SIG-M5 (cell line): ENCODE data around the gene C1QTNF4.
"Not testable (repeated sequence)": the region's sequence is repeated elsewhere in the genome, so short reads cannot be mapped to it uniquely, and the experiment has no call there.

Source experiments
- DNase-seq: peaks from one replicate; lab custom pipeline; 2025; lab: John Stamatoyannopoulos, UW

Gene C1QTNF4

GRCh38 chr11:47593934-47594855 lies at the start of gene C1QTNF4:
C1QTNF4 (minus strand) TSS chr11:47594411; CDS start chr11:47590810, 3,601 bp downstream.
- DNase-seq, result no peak

DNA sequence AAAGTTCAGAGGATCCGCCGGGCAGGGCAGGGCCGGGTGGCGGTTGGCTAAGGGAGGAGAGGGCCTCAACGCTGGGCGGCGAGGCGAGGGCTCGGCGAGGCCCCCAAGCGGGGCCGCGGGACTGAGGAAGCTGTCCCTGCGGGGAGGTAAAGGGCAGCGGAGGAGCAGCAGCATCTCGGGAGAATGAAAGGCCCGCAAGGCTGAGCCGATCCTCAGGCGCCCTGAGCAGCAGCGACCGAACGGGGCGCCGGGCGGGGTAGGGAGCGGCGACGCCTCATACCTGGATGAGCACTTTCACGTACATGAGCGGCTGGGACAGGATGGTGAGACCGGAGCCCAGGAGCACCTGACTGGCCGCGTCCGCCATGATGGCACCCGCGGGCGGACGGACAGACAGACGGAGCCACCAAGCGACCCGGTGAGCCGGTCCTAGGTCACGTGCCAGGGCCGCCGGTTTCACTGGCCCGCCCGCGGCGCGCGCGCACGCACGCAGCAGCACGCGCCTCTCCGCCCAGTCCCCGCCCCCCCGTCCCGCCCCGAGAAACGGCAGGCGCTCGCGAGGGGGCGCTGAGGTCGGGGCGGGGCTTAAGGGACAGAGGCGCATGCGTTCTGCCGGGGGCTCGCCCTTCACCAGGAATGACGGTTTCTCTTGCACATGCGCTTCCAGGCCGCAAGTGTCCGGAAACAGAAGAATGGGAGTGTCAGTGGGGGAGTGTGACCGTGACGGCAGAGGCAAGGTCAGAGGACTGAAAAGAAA lies 48.1 kb upstream of the C1QTNF4 start, which contains the start of gene MTCH2:
MTCH2 (minus strand) TSS at position 461 of the 757 bp plus-strand sequence; CDS start at position 367, 94 bp downstream.
- DNase-seq, result peak; percentile 84

- no peak for DNase-seq
These were observed 47.4 kb upstream of the C1QTNF4 start for GRCh38 chr11:47641600-47642098.

DNA sequence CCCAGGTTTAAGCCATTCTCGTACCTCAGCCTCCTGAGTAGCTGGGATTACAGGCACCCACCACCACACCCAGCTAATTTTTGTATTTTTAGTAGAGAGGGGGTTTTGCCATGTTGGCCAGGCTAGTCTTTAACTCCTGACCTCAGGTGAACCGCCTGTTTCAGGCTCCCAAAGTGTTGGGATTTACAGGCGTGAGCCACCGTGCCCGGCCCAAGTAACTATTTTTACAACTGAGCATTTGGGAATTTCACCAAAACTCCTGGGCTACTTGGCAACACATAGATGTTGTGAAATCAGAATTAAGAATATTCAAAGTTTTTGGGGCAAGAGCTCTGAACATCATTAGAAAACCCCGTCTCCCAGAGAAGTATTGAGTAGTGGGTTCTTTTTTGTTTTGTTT lies 46.3 kb upstream of the C1QTNF4 start:
- not testable (repeated sequence) for DNase-seq

GRCh38 chr11:47636331-47636730 lies 42.1 kb upstream of the C1QTNF4 start:
- DNase-seq, result not testable (repeated sequence)

GRCh38 chr11:47631473-47631872 lies 37.3 kb upstream of the C1QTNF4 start:
- DNase-seq, result no peak

DNA sequence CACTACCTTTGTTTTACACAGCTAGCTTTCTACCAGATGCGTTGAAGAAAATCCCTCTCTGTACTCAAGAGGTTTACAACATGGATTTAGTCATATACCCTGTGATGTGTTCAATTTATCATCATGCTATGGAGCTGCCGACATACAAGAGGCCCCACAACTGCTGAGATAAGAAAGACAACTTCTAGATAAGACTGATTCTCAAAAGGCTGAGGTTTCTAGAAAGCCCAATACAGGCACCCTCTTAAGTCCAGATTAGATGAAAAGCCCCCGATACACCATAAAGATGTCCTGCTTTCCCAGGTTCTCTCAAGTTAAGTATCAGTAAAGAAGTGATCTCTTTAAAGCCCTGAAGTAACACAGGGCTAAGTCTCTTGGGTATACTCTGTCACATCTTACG lies 33.8 kb upstream of the C1QTNF4 start:
- no peak for DNase-seq

DNA sequence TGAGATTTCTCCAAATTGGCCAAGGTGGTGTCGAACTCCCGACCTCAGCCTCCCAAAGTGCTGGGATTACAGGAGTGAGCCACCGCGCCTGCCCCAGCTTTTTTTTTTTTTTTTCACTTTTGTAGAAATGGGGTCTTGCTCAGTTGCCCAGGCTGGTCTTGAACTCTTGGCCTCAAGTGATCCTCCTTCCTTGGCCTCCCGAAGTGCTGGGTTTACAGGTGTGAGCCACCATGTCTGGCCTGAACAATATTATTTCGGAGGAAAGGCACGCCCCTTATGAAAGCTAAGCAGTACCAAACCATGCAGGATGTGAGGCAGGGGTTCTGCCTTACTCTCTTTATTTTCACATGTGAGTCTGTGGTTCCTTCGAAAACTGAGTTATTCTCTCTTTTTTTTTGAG lies 32.0 kb upstream of the C1QTNF4 start:
- no peak for DNase-seq

DNA sequence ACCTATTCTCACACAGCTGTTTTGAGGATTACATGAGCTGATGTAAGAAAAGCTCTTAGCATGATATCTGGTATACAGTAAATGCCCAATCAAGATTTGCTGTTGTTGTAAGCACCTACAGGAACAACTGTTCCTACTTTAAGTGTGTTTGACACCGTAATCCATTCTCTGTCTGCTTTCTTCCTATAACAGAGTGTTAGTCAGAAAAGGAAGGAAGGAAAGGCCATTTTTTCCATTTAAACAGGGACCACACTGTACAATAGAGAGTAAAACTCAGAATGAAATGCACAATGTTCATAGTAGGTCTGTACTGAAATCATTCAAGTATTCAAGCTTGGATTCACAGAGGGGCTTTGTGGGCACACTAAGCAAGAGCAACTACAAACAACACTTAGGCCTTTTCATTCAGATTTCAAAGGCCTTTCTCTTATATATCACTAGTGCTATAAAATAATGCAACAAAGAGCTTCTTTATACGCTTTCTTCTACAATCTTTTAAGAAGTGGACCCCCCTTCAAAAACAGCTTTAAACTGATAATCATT lies 26.7 kb upstream of the C1QTNF4 start:
- DNase-seq, result no peak

GRCh38 chr11:47617417-47617809 lies 23.2 kb upstream of the C1QTNF4 start:
- DNase-seq, result no peak

DNA sequence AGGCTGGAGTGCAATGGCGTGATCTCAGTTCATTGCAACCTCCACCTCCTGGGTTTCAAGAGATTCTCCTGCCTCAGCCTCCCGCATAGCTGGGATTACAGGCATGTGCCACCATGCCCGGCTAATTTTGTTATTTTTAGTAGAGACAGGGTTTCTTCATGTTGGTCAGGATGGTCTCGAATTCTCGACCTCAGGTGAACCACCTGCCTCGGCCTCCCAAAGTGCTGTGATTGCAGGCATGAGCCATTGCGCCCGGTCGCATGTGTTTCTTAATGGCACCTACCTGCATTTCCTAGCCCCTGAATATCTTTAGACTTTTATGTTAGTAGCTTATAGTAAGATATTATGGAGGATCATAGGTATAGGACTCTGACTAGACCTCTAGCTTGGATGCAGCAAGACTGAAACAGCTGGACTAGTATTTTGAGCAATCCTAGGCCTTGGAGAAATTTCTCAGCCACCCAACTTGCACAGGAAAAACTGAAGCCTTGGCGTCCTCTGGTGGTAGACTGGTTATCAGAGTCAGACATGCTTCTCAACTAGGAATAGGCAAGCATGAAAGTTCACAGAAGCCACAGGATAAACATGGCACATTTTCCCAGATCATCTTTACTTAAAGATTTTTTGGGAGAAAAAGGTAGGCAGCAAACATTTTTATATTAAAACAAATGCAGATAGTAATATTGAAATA lies 22.7 kb upstream of the C1QTNF4 start:
- DNase-seq, result no peak

DNA sequence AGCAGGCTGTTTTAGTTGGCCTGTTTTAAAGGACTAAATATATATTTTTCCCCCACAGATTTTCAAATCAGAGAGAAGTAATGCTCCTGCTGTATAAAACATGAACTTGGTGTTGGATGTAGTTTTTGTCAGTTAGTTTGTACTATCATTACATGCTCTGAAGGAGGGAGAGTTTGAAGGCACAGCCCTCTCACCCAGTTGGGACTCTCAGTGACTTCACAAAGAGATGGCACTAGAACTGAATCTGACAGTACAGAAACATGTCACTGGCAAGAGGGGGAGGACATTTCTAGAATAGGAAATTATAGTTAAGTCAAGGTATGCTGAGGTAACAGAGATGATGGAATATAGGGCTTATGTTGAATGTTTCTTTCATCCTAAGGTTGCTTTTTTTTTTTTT lies 21.0 kb upstream of the C1QTNF4 start:
- no peak for DNase-seq

GRCh38 chr11:47611348-47611794 lies 17.2 kb upstream of the C1QTNF4 start:
- peak; percentile 21 for DNase-seq

DNA sequence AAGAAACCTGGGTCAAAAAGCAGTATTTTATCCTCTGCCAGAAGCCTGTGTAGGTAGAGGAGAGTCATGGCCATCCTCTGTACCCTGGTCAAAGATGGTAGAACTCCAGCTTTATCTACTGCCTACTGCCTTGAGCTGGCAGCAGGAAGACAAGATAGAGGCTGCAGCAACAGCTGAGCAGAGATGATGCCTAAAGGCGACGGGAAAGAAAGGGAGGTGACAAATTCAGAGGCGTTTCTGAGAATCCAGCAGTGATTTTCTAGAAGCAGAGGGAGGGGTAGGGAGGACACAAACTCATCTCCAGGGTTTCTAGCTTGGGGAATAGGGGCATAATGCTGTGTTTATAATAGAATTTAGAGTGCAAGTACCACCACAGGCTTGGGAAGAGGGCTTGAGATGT lies 15.5 kb upstream of the C1QTNF4 start:
- no peak for DNase-seq

- no peak for DNase-seq
These were observed 13.2 kb upstream of the C1QTNF4 start for GRCh38 chr11:47607380-47607779.

GRCh38 chr11:47606731-47607130 lies 12.5 kb upstream of the C1QTNF4 start:
- no peak for DNase-seq

GRCh38 chr11:47605921-47606320 lies 11.7 kb upstream of the C1QTNF4 start:
- DNase-seq, result no peak

DNA sequence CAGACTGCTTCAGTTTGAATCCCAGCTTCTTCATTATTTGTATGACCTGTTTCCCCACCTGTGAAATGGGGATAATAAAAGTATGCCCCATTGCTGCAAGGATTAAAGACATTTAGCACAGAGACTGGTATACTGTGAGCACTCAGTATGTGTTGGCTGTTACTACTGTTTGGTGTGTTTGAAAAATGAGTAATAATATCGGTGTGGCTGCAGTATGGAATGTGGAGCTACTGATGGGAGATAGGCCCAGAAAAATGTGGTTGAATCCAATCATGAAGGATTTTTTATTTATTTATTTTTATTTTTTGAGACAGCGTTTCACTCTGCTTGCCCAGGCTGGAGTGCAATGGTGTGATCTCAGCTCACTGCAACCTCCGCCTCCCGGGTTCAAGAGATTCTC lies 9.1 kb upstream of the C1QTNF4 start:
- no peak for DNase-seq

DNA sequence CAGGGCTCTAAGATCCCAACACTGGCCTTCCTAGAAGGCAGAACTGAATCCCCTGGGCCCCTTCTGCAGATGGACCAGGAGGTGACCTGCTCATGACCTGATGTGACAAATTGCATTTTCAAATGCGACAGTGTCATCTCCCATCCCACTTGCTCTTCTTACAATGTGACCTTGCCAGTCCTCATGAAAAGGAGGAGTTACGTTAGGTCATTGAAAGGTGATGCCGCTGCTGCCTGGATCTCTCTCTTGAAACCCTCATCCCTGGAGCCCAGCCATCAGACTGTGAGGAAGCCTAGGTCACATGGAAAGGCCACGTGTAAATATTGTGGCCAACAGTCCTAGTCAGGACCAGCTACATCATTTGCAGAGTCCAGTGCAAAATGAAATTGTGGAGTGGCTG lies 5.7 kb upstream of the C1QTNF4 start:
- DNase-seq, result no peak

DNA sequence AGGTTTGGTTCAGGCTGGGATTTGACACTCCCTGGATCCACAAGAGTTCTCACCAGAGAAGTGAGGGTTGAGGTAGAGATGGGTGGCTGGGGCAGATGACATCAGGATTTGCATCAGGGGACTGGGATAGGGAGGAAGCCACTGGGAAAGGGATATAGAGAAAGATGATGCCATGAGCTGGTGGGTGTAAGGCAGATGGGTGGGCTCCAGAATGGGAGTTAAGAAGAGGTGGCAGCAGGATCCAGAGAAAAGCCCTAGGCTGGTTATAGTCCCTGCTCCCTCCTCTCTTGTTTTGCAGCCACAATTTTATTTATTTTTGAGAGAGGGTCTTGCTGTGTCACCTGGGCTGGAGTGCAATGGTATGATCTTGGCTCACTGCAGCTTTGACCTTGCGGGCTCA lies 1.8 kb upstream of the C1QTNF4 start:
- no peak for DNase-seq

GRCh38 chr11:47595029-47595428 lies 818 bp upstream of the C1QTNF4 start:
- DNase-seq, result no peak

DNA sequence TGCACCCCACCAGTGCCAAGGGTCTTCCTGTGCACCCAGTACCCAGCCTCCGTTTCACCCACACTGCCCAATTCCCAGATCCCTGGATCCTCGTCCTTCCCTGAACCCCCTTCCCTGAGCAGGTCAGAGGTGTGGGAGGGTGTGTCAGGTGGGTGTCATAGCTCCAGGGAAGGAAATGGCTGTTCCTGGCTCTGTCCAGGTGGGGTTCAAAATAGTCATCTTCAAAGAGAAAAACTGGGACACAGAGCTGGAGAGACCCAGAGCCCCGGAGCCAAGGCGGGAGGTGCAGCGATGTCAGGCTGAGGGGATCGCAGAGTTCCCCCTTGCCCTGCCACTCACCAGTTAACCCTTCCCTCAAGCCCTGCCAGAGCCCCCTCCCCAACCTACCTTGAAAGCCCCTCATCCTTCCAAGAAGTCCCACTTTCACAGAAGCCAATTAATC lies 698 bp downstream of the C1QTNF4 start:
- DNase-seq, result no peak
